ENCODE results near the gene CAB39. TPM values are rescaled to one million over a fixed set of nuclear protein-coding genes. Genes with fewer than 3 reads are reported as not detected.
A peak's percentile ranks its signal among the peaks of the same experiment; 100 is the strongest.
"Not testable (repeated sequence)": the region's sequence is repeated elsewhere in the genome, so short reads cannot be mapped to it uniquely, and the experiment has no call there.

CAB39 gene
- total RNA-seq, 1 donor from 2014 or later, result 62.9 TPM

DNA sequence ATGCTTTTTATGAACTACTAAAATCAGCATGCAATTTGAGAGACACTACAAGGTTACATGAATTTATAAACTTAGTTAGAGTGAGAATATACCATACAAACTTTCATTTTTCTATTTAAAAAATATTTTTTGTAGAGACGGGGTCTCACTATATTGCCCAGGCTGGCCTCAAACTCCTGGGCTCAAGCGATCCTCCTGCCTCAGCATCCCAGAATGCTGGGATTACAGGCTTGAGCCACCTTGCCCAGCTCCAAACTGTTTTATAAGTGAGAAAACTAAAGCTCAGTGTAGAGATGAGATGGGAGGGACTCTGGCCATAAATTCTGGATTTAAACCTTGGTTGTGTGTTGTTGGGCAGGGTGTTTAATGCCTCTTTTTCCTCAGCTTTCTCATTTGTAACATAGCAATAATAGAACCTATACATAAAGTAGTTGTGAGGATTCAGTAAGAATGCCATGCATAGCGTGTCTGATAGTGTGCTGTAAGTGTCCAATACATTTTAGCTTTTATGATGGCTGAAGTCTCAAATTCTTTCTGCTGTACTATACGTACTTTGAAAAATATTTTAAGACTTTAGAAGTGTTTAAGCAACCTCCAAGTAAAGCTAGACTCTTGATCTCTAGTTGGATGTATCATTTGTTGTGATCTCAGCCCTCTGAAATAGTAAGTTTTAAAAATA is 9.7 kb downstream of the CAB39 start:
- no peak for DNase-seq (ENCODE audit: low spot score in 2 of 2)
- H3K9me3 ChIP-seq, result no peaks in the 10 kb centered on the region
- peak overlapping the region in 1 of 2 donors; percentile 7 for H3K27ac ChIP-seq
- peaks cover 20 to 42% of the 10 kb centered on the region in 2 donors for H3K4me1 ChIP-seq
- no peaks in the 10 kb centered on the region for H3K27me3 ChIP-seq
- H3K36me3 ChIP-seq, result peaks cover 0 to 15% of the 10 kb centered on the region in 2 donors
- H3K4me3 ChIP-seq, result no peak overlapping the region
- intact Hi-C loops (cut with DNase I), result no loop called here
- TF ChIP-seq, protein P1, sequence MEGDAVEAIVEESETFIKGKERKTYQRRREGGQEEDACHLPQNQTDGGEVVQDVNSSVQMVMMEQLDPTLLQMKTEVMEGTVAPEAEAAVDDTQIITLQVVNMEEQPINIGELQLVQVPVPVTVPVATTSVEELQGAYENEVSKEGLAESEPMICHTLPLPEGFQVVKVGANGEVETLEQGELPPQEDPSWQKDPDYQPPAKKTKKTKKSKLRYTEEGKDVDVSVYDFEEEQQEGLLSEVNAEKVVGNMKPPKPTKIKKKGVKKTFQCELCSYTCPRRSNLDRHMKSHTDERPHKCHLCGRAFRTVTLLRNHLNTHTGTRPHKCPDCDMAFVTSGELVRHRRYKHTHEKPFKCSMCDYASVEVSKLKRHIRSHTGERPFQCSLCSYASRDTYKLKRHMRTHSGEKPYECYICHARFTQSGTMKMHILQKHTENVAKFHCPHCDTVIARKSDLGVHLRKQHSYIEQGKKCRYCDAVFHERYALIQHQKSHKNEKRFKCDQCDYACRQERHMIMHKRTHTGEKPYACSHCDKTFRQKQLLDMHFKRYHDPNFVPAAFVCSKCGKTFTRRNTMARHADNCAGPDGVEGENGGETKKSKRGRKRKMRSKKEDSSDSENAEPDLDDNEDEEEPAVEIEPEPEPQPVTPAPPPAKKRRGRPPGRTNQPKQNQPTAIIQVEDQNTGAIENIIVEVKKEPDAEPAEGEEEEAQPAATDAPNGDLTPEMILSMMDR (IDR thresholded peaks at IDR 0.05), result no peak

DNA sequence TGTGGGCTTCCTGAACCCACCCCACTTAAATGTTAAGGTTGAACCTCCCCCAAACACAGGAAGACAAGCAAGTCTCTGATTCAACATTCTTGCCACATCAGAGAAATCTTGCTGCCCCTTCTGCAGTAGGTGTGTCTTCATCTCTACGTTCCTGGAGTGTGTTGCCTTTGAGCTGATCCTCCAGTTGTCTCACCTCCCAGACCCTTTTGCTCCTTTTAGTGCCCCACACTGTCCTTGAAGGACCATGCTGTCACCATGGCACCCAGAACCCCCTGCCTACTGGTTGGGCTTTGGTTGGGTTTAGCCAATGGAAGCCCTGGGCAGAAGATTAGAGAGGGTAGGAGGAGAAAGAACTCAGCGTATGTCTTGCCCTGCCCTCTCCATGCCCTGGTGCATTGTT is 10.7 kb downstream of the CAB39 start:
- H3K4me3 ChIP-seq, result no peak overlapping the region
- no peaks in the 10 kb centered on the region for H3K27me3 ChIP-seq
- peak overlapping the region in 1 of 2 donors; percentile 50 for H3K27ac ChIP-seq
- H3K36me3 ChIP-seq, result peaks cover 0 to 15% of the 10 kb centered on the region in 2 donors
- H3K4me1 ChIP-seq, result peaks cover 15 to 32% of the 10 kb centered on the region in 2 donors
- no peak for DNase-seq (ENCODE audit: low spot score in 2 of 2)
- intact Hi-C loops (cut with DNase I), result no loop called here
- TF ChIP-seq, protein P1 (IDR thresholded peaks at IDR 0.05), result no peak
- H3K9me3 ChIP-seq, result no peaks in the 10 kb centered on the region

DNA sequence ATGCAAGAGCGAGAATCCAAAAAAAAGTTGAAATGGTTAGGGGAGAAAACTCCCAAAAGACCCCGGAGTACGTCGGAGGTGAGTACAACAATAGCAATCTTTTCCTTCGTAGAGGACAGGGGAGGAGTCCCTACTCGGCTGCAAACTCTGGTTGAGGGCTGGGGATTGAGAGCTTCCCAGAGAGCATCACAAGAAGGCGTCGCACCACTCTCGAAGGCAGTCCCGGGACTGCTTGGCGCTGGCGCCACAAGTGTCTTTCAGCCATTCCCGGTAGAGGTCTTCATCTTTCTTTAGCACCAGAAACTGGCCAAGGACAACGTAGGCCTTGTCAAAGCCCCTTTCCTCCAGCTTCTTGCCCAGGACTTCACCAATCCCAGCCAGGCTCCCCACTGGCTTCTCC is 12.3 kb downstream of the CAB39 start:
- H3K27ac ChIP-seq; H3K9me3 ChIP-seq; H3K27me3 ChIP-seq; H3K4me3 ChIP-seq; intact Hi-C loops (cut with DNase I); DNase-seq (ENCODE audit: low spot score in 2 of 2): not testable (repeated sequence)
- Histone ChIP-seq H3K4me1 (peaks cover 9 to 22% of the 10 kb centered on the region in 2 donors), H3K36me3 (peaks cover 0 to 15% of the 10 kb centered on the region in 2 donors)

DNA sequence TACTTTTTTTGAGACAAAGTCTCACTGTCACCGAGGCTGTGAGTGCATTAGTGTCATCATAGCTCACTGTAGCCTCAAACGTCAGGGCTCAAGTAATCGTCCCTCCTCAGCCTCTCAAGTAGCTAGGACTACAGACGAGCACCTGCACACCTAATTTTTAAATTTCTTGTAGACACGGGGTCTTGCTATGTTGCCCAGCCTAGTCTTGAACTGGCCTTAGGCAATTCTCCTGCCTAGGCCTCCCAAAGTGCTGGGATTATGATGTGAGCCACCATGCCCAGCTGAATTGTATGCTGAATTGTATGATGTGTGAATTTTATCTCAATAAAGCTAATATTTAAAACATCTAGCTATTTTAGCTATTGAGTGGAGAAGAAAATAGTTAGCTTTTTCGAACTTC is 18.9 kb downstream of the CAB39 start:
- TF ChIP-seq, protein P1 (IDR thresholded peaks at IDR 0.05), result no peak
- intact Hi-C loops (cut with DNase I), result no loop called here
- H3K27me3 ChIP-seq, result no peaks in the 10 kb centered on the region
- no peak overlapping the region for H3K27ac ChIP-seq
- H3K9me3 ChIP-seq, result no peaks in the 10 kb centered on the region
- no peaks in the 10 kb centered on the region for H3K36me3 ChIP-seq
- H3K4me1 ChIP-seq, result peaks cover 5 to 10% of the 10 kb centered on the region in 2 donors
- DNase-seq (ENCODE audit: low spot score in 2 of 2), result no peak
- no peak overlapping the region for H3K4me3 ChIP-seq

DNA sequence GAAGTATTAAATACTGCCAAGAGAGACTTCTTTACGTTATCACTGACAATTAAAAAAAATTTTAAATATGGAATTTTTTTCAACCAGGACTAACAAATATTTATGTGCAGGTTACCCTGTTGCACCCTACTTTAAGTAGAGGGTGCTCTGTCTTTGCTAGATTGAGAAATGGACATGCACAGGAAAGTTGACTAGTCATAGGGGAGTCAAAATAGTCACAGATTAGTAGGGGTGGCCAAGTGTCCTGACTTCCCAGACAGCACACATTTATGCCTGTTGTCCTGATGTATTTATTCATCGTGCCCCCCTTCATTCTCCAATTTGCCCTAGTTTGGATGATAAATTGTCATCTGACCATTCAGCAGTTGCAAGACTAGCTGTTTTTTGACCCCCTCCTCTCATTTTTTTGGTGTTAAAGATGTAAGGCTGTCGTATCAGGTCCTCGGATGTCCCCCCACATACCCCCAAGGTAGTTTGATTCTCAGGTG is 20.3 kb downstream of the CAB39 start:
- no peak for DNase-seq (ENCODE audit: low spot score in 2 of 2)
- no peaks in the 10 kb centered on the region for H3K27me3 ChIP-seq
- H3K4me1 ChIP-seq, result peaks cover 6 to 16% of the 10 kb centered on the region in 2 donors
- no peaks in the 10 kb centered on the region for H3K36me3 ChIP-seq
- TF ChIP-seq, protein P1 (IDR thresholded peaks at IDR 0.05), result no peak
- no peak overlapping the region for H3K4me3 ChIP-seq
- no peaks in the 10 kb centered on the region for H3K9me3 ChIP-seq
- intact Hi-C loops (cut with DNase I), result no loop called here
- H3K27ac ChIP-seq, result no peak overlapping the region

DNA sequence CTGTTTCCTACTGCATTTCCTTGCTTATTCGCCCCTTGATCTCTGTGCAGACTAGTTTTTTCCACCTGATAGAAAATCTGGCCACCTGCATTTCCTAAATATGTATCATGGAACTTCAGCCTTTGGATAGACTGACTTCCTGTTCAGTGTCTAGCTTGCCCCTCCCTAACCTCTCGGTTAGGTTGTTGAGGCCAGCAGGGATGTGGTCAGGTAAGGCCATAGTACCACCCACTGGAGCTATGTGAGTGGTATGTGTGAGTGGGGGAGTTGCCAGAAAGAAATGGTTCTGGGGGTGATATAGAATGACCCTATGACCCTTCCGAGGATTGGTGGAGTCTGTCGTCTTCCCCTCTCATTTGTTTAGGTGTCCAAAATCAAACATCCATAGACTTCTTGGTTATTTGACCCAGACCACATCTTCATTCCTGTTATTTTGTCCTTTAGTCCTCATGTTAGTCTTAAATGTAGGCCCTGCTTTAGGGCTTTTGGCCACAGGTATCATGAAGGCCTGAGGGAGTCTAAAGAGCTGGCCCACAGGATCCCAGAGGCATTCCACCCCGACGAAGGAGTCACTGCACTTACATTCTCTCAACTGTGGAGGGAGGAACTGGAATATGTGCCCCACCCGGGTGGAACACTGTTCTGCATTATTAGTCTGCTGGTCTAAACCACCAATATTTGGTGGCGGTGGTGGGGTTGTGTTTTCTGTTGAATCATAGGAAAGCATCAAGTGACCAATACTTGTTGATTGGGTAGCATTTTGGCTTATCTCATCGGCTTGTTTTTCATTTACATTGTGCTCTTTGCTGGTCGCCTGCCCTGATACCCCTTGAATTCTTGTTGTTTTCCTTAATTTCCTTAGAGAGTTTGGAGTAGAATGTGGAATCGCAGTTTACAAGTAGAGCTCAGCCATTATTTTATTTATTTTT is 21.9 kb downstream of the CAB39 start:
- no peak for DNase-seq (ENCODE audit: low spot score in 2 of 2)
- Histone ChIP-seq H3K27me3 (no peaks in the 10 kb centered on the region), H3K4me3 (no peak overlapping the region), H3K9me3 (no peaks in the 10 kb centered on the region), H3K36me3 (peaks cover 0 to 1% of the 10 kb centered on the region in 2 donors), H3K27ac (peak overlapping the region in 1 of 2 donors; percentile 7), H3K4me1 (peaks cover 13 to 21% of the 10 kb centered on the region in 2 donors)
- TF ChIP-seq, protein P1 (IDR thresholded peaks at IDR 0.05), result no peak
- intact Hi-C loops (cut with DNase I), result no loop called here

Data from ascending aorta (tissue), 2 donors.